EH (cell line): Measurements from ENCODE around the gene PSMG4.
A peak's percentile ranks its signal among the peaks of the same experiment; 100 is the strongest.
"Not testable (repeated sequence)": the region's sequence is repeated elsewhere in the genome, so short reads cannot be mapped to it uniquely, and the experiment has no call there.

Experiments
- DNase-seq: peaks from one replicate; pipeline ENCODE4 v3.0.0-alpha.2; 2015; ENCODE audit warnings: low read depth

PSMG4 gene

GRCh38 chr6:3230256-3230882, 28.4 kb upstream of the PSMG4 start:
- no peak for DNase-seq

- DNase-seq: peak; percentile 66
These were observed 27.9 kb upstream of the PSMG4 start for GRCh38 chr6:3230900-3231246.

GRCh38 chr6:3231247-3232016, 27.3 kb upstream of the PSMG4 start:
- DNase-seq: peak; percentile 86

- DNase-seq: no peak
These were observed 26.5 kb upstream of the PSMG4 start for GRCh38 chr6:3232017-3232945.

- no peak for DNase-seq
These were observed 25.4 kb upstream of the PSMG4 start for GRCh38 chr6:3233321-3233720.

- no peak for DNase-seq
These were observed 24.8 kb upstream of the PSMG4 start for GRCh38 chr6:3233904-3234303.

- DNase-seq: no peak
These were observed 23.3 kb upstream of the PSMG4 start for GRCh38 chr6:3235486-3235885.

GRCh38 chr6:3236005-3236404, 22.7 kb upstream of the PSMG4 start:
- no peak for DNase-seq

- peak; percentile 32 for DNase-seq
These were observed 20.7 kb upstream of the PSMG4 start for GRCh38 chr6:3237761-3238662.

- DNase-seq: no peak
These were observed 19.5 kb upstream of the PSMG4 start for GRCh38 chr6:3239110-3239830.

- DNase-seq: no peak
These were observed 18.2 kb upstream of the PSMG4 start for GRCh38 chr6:3240595-3240994.

- DNase-seq: not testable (repeated sequence)
These were observed 17.0 kb upstream of the PSMG4 start for GRCh38 chr6:3241745-3242144.

GRCh38 chr6:3242768-3243167, 16.0 kb upstream of the PSMG4 start:
- no peak for DNase-seq

- DNase-seq: no peak
These were observed 14.5 kb upstream of the PSMG4 start for GRCh38 chr6:3244003-3244831.

- DNase-seq: not testable (repeated sequence)
These were observed 13.9 kb upstream of the PSMG4 start for GRCh38 chr6:3244832-3245161.

GRCh38 chr6:3245216-3245615, 13.5 kb upstream of the PSMG4 start:
- no peak for DNase-seq

- peak; percentile 99 for DNase-seq
These were observed 11.2 kb upstream of the PSMG4 start for GRCh38 chr6:3247255-3248146.

GRCh38 chr6:3249821-3250220, 8.9 kb upstream of the PSMG4 start:
- no peak for DNase-seq

GRCh38 chr6:3250231-3250675, 8.5 kb upstream of the PSMG4 start:
- DNase-seq: no peak
